ENCODE data around the gene AQP5. TPM values are rescaled to one million over a fixed set of nuclear protein-coding genes. Genes with fewer than 3 reads are reported as not detected.

Gene AQP5
- total RNA-seq, 6 experiments from 2014 or later: not detected

DNA sequence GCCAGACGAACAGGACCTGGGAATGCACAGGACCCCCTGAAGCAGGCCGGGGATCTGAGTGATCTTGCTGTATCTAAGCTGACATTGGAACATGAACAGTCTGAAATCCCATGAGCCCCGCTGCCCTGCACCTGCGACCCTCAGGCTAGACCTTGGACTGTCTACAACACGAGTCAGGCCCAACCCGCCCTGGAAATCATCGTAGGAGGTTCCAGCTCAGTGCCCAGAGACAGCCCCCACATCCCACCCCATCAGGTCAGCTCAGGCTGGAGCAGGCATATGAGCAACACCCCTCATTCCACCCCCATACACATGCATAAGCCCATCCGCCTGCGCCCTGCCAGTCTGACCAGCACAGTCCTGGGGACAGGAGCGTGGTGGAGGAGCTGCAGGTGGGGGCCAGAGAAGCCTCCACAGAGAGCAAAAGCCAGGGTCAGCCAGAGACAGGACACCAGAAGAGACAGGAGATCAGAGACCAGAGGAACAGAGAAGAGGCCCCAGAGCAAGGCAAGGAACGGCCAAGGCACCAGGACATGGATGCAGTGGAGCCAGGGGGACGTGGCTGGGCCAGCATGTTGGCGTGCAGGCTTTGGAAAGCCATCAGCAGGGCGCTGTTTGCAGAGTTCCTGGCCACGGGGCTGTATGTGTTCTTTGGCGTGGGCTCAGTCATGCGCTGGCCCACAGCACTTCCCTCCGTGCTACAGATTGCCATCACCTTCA is 11.1 kb downstream of the AQP5 start, which contains the start of gene AQP6:
AQP6 (plus strand) TSS at position 307 of the 720 bp plus-strand sequence; CDS start at position 534, 227 bp downstream.
- WGBS (ENCODE audit: insufficient coverage, low coverage, low lambda C conversion rate, missing lambda C conversion rate): 76% methylated on average over 6 of the region's 18 CpGs
- H3K27ac ChIP-seq: no peak within 1 kb of the TSS

GRCh38 chr12:49973361-49973830 is 11.7 kb downstream of the AQP5 start:
- H3K4me1 ChIP-seq: peaks cover 0 to 5% (median 0%) of the 10 kb centered on the region in 4 donors
- DNase-seq (no peak), ATAC-seq (peak in 2 of 4 donors; percentile 4 to 7)
- no peaks in the 10 kb centered on the region for H3K27me3 ChIP-seq
- H3K36me3 ChIP-seq: no peaks in the 10 kb centered on the region
- 67% methylated on average over 17 of the region's 19 CpGs for WGBS (ENCODE audit: insufficient coverage, low coverage, low lambda C conversion rate, missing lambda C conversion rate)
- intact Hi-C loops (cut with DNase I): loop anchor here (5.0 kb wide), 2 partner anchors 84 to 99 kb away; partner anchors contain the start of gene ASIC1 (in 1 of the 2)
- no peak for TF ChIP-seq POLR2A (IDR thresholded peaks at IDR 0.05)
- no peak for TF ChIP-seq CTCF (IDR thresholded peaks at IDR 0.05)
- H3K4me3 ChIP-seq: no peak overlapping the region
- no peak overlapping the region for H3K27ac ChIP-seq
- H3K9me3 ChIP-seq: no peaks in the 10 kb centered on the region

More for the DNA sequence above, 11.1 kb downstream of the AQP5 start, which contains the start of gene AQP6:
- ATAC-seq (peak; percentile 25 to 60 (median 48)), DNase-seq (peak in 1 of 3 donors; percentile 80)
- Histone ChIP-seq H3K4me1 (peaks cover 0 to 11% (median 0%) of the 10 kb centered on the region in 4 donors), H3K4me3 (no peak within 1 kb of the TSS), H3K9me3 (no peaks in the 10 kb centered on the region), H3K27me3 (no peaks in the 10 kb centered on the region), H3K36me3 (no peaks in the 10 kb centered on the region)
- intact Hi-C loops (cut with DNase I): loop anchor here (5.0 kb wide), 2 partner anchors 84 to 100 kb away; partner anchors contain the start of gene ASIC1 (in 1 of the 2)
- no peak for TF ChIP-seq POLR2A (IDR thresholded peaks at IDR 0.05)
- no peak for TF ChIP-seq CTCF (IDR thresholded peaks at IDR 0.05)

DNA sequence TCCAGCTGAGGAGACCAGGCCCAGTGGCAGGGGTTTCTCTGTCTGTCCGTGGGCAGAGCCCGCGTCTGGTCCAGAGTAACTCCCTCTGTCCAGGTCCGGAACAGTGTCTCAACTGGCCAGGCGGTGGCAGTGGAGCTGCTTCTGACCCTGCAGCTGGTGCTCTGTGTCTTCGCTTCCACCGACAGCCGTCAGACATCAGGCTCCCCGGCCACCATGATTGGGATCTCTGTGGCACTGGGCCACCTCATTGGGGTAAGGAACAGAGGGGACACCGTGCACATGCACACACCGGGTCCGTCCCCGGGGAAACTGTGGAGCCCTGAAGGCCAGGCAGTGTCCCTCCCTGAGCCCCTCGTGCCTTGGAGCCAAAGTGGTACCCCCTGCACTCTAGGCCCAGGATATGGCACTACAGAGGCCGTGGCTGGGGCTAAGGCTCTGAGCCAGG is 12.6 kb downstream of the AQP5 start:
- DNase-seq: peak; percentile 73 to 80 (median 77)
- no peaks in the 10 kb centered on the region for H3K27me3 ChIP-seq

More for the DNA sequence above, 12.6 kb downstream of the AQP5 start:
- no peaks in the 10 kb centered on the region for H3K9me3 ChIP-seq
- intact Hi-C loops (cut with DNase I): loop anchor here (5.0 kb wide), 2 partner anchors 83 to 98 kb away; partner anchors contain the start of gene ASIC1 (in 1 of the 2)
- no peak overlapping the region for H3K4me3 ChIP-seq
- ATAC-seq: peak; percentile 86 to 90 (median 89)
- 40% methylated on average over 1 of the region's 15 CpGs for WGBS (ENCODE audit: insufficient coverage, low coverage, low lambda C conversion rate, missing lambda C conversion rate)
- no peak for TF ChIP-seq POLR2A (IDR thresholded peaks at IDR 0.05)
- TF ChIP-seq CTCF (IDR thresholded peaks at IDR 0.05): peak; percentile 48 to 72 (median 62)
- H3K36me3 ChIP-seq: no peaks in the 10 kb centered on the region
- H3K4me1 ChIP-seq: no peaks in the 10 kb centered on the region
- no peak overlapping the region for H3K27ac ChIP-seq
